Measurements from ENCODE around the gene VPS13C.
A peak's percentile ranks its signal among the peaks of the same experiment; 100 is the strongest.

Gene VPS13C

GRCh38 chr15:62060113-62060895 is at the start of gene VPS13C:
VPS13C (minus strand) TSS chr15:62060447; CDS start chr15:62060374, 73 bp downstream.
- DNase-seq: peak; percentile 90

GRCh38 chr15:62109437-62109836 is 49.2 kb upstream of the VPS13C start:
- no peak for DNase-seq

- no peak for DNase-seq
Observed at GRCh38 chr15:62108411-62108810, 48.2 kb upstream of the VPS13C start.

GRCh38 chr15:62107571-62108121 is 47.4 kb upstream of the VPS13C start:
- no peak for DNase-seq

- DNase-seq: no peak
Observed at GRCh38 chr15:62106096-62106495, 45.8 kb upstream of the VPS13C start.

GRCh38 chr15:62105266-62105665 is 45.0 kb upstream of the VPS13C start:
- no peak for DNase-seq

GRCh38 chr15:62104846-62105245 is 44.6 kb upstream of the VPS13C start:
- no peak for DNase-seq

GRCh38 chr15:62104401-62104800 is 44.2 kb upstream of the VPS13C start:
- DNase-seq: no peak

- no peak for DNase-seq
Observed at GRCh38 chr15:62103431-62103830, 43.2 kb upstream of the VPS13C start.

GRCh38 chr15:62099094-62099601 is 38.9 kb upstream of the VPS13C start:
- DNase-seq: no peak

GRCh38 chr15:62094388-62094787 is 34.1 kb upstream of the VPS13C start:
- no peak for DNase-seq

GRCh38 chr15:62093809-62094208 is 33.6 kb upstream of the VPS13C start:
- DNase-seq: no peak

GRCh38 chr15:62090988-62091387 is 30.7 kb upstream of the VPS13C start:
- DNase-seq: no peak

- no peak for DNase-seq
Observed at GRCh38 chr15:62089616-62090015, 29.4 kb upstream of the VPS13C start.

GRCh38 chr15:62088353-62088693 is 28.1 kb upstream of the VPS13C start:
- no peak for DNase-seq

GRCh38 chr15:62087671-62088352 is 27.6 kb upstream of the VPS13C start:
- DNase-seq: no peak

GRCh38 chr15:62085740-62086139 is 25.5 kb upstream of the VPS13C start:
- no peak for DNase-seq

GRCh38 chr15:62083194-62084154 is 23.2 kb upstream of the VPS13C start:
- no peak for DNase-seq

GRCh38 chr15:62079594-62079993 is 19.3 kb upstream of the VPS13C start:
- DNase-seq: no peak

- DNase-seq: no peak
Observed at GRCh38 chr15:62075595-62076277, 15.5 kb upstream of the VPS13C start.

GRCh38 chr15:62071711-62072308 is 11.6 kb upstream of the VPS13C start:
- DNase-seq: no peak

GRCh38 chr15:62069551-62069950 is 9.3 kb upstream of the VPS13C start:
- DNase-seq: no peak

Measured in stimulated activated naive CD4-positive, alpha-beta T cell treated with Interleukin-2 at 50 U/mL for 16 hours (primary cell).